GM12874 (cell line): ENCODE measurements around the gene ATP6V0C.

Experiments used
- CTCF ChIP-seq: IDR thresholded peaks from 2 replicates; pipeline ENCODE4 v1.5.1; 2011; ENCODE audit warnings: low read depth, mild to moderate bottlenecking, control low read depth, low read length, moderate library complexity; ENCODE audit not compliant: insufficient read depth

Gene ATP6V0C

DNA sequence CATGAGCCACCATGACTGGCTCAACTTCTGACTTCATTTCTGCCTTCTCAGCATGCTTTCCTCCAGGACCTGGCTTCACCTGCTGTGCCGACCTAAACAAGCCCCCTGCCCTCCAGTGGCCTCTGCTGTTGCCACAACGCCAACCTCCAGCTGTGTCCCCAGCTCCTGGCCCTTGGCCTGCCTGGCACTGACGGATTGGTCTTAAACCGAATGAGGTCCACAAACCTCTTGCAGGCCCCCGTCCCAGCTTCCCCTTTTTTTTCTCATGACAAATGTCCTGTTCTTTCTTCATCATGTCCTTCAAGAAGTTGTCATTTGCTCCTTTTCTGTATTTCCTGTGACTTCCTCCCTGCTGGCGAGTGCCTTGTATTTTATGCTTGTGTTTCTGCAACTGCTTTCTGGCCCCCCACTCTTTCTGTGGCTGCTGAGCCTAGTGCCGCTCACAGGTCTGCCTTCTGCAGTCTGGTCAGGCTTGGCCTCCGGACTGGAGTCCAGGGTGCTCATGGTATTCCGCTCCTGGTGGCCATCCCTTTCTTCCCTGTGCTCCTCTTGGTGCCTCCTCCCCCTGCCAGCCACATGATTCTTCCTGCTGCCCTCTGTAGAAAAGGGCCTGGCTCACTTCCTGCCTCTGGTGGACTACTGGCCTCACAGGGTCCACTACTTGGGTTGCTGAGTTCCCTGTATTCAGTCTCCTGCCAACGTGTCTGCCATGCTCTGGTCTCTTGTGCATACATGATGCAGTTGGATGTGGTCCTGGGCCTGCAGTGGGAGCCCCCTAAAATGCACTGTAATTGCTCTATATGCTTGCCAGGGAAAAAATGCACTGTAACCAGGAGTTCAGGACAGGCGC lies 2.9 kb downstream of the ATP6V0C start:
- TF ChIP-seq CTCF = no peak

DNA sequence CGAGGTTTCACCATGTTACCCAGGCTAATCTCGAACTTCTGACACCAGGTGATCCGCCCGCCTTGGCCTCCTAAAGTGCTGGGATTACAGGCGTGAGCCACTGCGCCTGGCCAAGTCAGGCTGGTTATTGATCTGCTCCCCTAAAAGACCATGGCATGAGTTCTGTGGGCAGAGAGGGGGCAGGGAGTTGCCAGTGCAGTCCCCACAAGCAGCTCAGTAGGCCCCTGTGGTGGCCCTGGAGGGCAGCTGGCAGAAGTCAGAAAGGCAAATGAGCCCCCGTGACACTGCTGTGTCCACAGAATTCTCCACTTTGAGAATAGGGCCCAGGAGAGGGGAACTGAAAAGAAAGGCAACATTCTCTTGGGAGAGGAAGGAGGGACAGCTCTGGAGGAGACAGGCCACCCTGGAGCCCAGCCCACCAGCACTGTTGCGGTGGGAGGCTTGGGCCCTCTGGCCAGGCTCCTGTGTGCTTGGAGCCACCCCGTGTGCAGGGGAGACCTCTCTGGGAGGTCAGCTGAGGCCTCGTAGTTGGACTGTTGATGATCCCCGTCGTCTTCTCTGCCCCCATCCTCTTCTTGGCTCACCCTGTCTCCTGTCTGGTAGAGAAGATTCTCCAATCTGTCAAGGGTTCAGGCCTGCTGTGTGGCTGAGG lies 4.3 kb downstream of the ATP6V0C start:
- TF ChIP-seq CTCF = no peak

GRCh38 chr16:2518823-2519710 lies 5.3 kb downstream of the ATP6V0C start:
- TF ChIP-seq CTCF = no peak

- no peak for TF ChIP-seq CTCF
Measured at GRCh38 chr16:2519711-2520080, 5.9 kb downstream of the ATP6V0C start.

DNA sequence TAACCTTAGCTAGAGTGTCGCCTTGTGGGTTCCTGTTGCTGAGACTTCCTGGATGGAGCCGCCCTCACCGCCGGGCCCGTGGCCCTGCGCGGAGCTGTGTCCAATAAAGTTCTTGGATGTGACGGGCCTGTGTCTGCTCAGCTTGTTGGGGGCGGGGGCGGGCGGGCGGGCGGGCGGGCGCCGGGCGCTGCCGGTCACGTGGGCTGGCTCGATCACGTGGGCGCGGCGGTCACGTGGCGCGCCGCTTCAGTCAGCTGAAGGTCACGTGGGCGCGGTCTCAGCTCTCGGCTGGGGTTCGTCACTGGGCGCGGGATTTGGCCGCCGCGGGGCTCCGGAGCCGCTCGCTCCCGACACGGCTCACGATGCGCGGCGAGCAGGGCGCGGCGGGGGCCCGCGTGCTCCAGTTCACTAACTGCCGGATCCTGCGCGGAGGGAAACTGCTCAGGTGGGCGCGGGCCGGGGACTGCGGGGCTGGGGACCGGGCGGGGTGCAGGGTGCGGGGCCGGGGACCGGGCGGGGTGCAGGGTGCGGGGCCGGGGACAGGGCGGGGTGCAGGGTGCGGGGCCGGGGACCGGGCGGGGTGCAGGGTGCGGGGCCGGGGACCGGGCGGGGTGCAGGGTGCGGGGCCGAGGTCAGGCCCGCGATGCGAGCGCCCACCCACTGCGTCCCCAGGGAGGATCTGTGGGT lies 6.5 kb downstream of the ATP6V0C start, which contains the start of gene AMDHD2:
AMDHD2 (plus strand) TSS at position 275 of the 687 bp plus-strand sequence; CDS start at position 363, 88 bp downstream.
- no peak for TF ChIP-seq CTCF

GRCh38 chr16:2520784-2521531 lies 7.2 kb downstream of the ATP6V0C start:
- no peak for TF ChIP-seq CTCF
